ENCODE results near the gene STX8. TPM values are rescaled to one million over a fixed set of nuclear protein-coding genes. Genes with fewer than 3 reads are reported as not detected.

The STX8 gene
- total RNA-seq, 2 experiments from 2014 or later = 57.9 to 74.2 TPM

DNA sequence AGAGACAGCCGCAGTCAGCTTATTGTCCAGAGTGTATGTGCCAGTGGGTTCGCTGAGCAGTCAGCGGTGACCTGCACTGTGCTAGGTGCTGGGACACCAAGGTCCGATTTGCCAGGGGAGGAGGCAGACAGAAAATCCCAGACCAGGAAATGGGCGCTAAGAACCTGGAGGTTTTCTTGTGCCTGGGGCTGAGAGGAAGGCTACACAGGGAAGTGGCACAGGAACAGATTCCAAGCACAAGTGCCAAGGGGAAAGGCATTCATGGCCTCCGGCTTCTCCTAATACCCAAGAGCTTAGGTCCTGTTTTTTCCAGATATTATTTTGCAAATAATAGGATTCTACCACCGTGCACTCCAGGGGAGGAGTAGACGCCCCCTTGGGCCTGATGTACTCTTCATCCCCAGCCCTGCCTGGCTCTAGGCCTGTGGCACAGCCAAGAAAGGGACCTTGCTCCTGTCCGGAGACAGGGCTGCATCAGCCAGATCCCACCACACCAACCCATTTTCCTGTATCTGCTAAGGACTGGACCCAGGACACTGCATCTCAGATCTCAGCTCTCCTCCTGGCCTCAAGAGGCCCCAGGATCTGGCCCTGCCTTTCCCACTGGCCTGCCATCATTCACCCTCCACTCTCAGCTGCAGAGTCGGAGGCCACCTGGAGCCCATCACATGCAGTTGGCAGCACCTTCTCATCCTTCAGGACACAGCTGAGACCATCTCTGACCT lies 367.1 kb downstream of the STX8 start:
- Mint-ChIP-seq H3K4me3 (no peak overlapping the region), H3K4me1 (no peaks in the 10 kb centered on the region), H3K9me3 (ENCODE audit: low read depth) (peaks cover under 1% of the 10 kb centered on the region), H3K27ac (no peak overlapping the region), H3K27me3 (peaks cover 10% of the 10 kb centered on the region), H3K36me3 (no peaks in the 10 kb centered on the region)
- CTCF ChIA-PET = interaction anchor here (0.6 kb wide), 1 partner anchor 10 kb away, joined by 4 read pairs; no protein-coding TSS in a partner anchor
- ATAC-seq = no peak
- no peak for DNase-seq

DNA sequence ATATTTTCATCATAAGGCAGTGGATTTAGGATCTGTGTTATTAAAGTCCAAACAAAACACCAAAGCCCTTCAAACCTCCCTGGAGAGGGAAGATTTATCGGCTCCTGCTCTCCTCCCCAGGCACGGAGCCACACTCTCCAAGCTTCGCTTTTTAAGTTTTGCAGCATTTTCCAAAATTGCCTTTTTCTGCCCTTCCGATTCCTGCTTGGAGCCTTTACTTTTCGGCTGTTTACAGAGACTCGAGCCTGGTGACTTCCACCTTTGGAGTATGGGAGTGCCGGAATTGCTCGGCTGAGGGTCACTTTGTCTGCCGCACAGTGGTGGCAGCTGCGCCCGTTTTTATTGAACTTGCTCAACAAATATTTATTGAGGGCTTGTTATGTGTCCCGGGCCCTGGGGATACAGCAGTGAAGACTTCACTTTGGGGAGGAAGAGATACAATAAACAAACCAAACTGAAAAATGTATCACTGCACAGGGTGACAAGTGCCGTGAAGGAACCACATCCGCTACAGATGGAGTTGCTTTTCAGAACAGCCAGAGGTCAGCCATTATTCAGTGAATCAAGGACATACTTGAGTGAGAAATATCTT lies 368.8 kb downstream of the STX8 start:
- no peak overlapping the region for H3K27ac Mint-ChIP-seq
- H3K9me3 Mint-ChIP-seq (ENCODE audit: low read depth) = no peaks in the 10 kb centered on the region
- ATAC-seq (no peak), DNase-seq (no peak)
- peaks cover 7% of the 10 kb centered on the region for H3K4me1 Mint-ChIP-seq
- CTCF ChIA-PET = no interaction called here
- H3K4me3 Mint-ChIP-seq = no peak overlapping the region
- peaks cover 12% of the 10 kb centered on the region for H3K27me3 Mint-ChIP-seq
- H3K36me3 Mint-ChIP-seq = no peaks in the 10 kb centered on the region

DNA sequence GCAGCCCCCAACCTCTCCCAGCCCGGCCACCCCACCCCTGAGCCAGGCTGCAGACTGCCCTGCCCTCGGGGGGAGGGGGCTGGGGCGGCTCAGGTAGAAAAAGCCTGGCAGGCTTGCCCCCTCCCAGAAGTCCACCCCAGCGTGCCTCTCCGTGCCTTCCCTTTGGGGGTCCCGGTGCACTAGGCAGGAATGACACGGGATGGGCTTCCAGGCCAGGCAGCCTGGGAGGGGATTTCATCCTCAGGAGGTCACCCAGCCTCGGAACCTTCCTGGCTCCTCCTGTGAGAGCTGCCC lies 369.3 kb downstream of the STX8 start:
- H3K27me3 Mint-ChIP-seq = peaks cover 12% of the 10 kb centered on the region
- H3K27ac Mint-ChIP-seq = no peak overlapping the region
- no peaks in the 10 kb centered on the region for H3K36me3 Mint-ChIP-seq
- H3K9me3 Mint-ChIP-seq (ENCODE audit: low read depth) = no peaks in the 10 kb centered on the region
- DNase-seq = no peak
- H3K4me3 Mint-ChIP-seq = no peak overlapping the region
- no peak for ATAC-seq
- H3K4me1 Mint-ChIP-seq = peaks cover 7% of the 10 kb centered on the region
- CTCF ChIA-PET = no interaction called here

DNA sequence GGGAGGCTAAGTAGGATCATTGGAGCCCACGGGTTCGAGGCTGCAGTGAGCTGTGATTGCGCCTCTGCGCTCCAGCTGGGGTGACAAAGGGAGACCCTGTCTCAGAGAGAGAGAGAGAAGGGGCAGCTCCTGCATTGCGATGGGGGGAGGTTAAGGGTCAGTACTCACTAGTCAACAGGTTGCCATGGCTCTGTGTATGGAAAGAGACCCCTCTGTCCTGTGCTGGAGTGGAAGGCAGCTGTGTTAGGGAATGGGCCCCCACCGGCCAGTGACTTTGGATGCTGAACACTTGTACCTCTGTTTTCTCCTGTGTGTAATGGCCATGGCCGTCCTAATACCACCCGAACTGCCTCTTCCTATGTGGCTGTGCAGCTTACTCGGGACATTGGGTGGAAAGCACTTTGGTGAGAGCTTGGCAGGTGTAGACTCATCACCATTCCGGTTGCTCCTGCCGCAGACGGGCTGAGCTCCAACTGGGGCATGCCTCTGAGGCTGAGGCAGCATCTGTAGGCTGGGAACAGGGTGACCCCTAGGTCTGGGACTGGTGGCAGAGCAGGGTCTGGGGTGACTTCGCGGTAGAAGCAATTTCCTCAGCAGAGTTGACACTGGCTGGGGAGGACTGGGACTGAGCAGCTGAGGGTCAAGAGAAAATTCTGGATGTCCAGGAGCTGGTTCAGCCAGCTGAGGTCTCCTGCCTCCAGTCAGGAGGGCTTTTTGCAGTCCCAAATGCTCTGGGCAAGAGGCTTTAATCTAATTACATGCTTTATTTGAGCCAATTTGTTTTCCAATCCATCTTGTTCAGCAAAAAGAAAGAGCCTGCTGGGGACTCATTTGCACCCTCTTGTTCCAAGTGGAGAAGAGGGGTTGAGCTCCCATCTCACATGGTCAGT lies 369.9 kb downstream of the STX8 start:
- CTCF ChIA-PET = no interaction called here
- Mint-ChIP-seq H3K9me3 (ENCODE audit: low read depth) (no peaks in the 10 kb centered on the region), H3K27me3 (peaks cover 15% of the 10 kb centered on the region), H3K4me3 (no peak overlapping the region), H3K36me3 (no peaks in the 10 kb centered on the region), H3K27ac (no peak overlapping the region), H3K4me1 (peaks cover 7% of the 10 kb centered on the region)
- ATAC-seq = no peak
- no peak for DNase-seq

DNA sequence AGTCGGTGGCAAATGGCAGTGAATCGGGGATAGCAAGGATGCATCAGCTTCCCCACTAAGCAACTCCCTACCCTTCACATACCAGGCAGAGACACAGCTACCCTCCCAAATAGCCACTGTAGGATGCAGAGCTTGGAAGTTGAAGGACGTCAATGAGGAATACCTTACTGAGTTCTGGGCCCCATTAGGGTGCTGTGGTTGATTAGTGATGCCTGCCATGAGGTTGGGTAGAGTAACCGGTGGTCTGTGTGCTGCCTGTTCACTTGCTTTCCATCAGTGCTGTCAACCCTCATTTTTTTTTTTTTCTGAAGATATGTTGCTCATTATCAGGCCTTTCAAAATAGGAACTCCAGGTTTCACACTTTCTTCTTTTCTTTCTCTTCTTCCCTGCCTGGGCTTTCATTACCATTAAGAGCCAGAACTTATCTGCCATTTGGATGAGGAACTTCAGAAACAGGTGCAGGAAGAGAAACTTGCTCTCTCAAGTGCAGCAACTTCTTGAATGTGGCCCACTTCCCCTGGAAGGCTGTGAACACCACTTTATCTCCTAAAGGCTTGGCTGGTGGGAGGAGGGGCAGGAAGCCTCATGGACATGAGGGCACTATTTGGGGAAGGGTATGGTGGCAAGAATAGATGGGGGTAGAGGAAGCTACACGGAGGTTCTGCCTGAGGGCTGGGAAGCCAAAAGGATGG lies 370.8 kb downstream of the STX8 start:
- CTCF ChIA-PET = no interaction called here
- Mint-ChIP-seq H3K4me3 (no peak overlapping the region), H3K27me3 (peaks cover 13% of the 10 kb centered on the region), H3K36me3 (no peaks in the 10 kb centered on the region), H3K4me1 (peaks cover 7% of the 10 kb centered on the region), H3K9me3 (ENCODE audit: low read depth) (no peaks in the 10 kb centered on the region), H3K27ac (no peak overlapping the region)
- no peak for DNase-seq
- ATAC-seq = no peak

DNA sequence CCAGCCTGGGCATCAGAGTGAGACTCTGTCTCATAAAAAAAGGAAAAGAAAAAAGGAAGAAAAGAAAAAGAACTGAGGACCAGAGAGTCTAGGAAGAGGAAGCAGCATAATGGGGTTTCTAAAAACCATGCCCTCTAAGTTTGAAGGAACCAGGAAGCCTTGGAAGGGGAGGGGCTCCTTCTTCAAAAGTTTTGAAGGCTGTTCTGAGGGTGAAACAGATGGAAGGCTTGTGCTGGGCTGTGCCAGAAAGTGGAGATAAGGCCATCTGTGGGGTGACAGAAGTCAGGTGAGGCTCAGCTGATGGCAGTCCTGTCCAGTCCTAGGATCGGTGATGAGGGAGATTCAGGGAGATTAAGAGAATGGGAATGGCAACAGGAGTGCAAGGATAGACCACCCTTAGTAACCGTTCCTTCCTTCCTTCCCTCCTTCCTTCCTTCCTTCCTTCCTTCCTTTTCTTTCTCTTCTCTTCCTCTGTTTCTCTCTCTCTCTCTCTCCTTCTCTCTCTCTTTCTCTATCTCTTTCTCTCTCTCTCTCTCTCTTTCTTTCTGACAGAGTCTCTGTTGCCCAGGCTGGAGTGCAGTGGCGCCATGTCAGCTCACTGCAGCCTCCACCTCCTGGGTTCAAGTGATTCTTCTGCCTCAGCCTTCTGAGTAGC lies 371.7 kb downstream of the STX8 start:
- CTCF ChIA-PET = no interaction called here
- Mint-ChIP-seq H3K4me3 (no peak overlapping the region), H3K4me1 (peaks cover 7% of the 10 kb centered on the region), H3K27me3 (peaks cover 13% of the 10 kb centered on the region), H3K27ac (peak overlapping the region; percentile 54), H3K36me3 (no peaks in the 10 kb centered on the region), H3K9me3 (ENCODE audit: low read depth) (no peaks in the 10 kb centered on the region)
- ATAC-seq = no peak
- no peak for DNase-seq

DNA sequence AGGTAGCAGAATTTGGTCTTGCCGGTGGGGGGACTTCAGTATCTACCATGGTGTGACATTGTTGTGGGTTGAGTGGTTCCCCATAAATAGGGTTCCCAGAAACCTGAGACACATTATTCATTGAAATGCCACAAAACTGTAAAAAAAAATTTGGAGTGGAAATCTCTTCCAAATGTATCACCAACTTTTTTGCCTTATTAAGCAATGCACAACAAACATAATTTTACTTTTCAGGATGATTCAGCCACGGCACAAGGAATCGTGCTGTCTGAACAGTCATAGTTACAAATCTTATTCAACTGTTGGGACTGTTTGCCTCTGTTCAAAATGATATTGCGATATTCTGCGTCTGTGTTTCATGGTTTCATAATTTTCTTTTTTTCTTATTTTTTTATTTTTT lies 373.1 kb downstream of the STX8 start:
- H3K27me3 Mint-ChIP-seq = peaks cover 13% of the 10 kb centered on the region
- H3K9me3 Mint-ChIP-seq (ENCODE audit: low read depth) = no peaks in the 10 kb centered on the region
- H3K4me1 Mint-ChIP-seq = peaks cover 7% of the 10 kb centered on the region
- no peaks in the 10 kb centered on the region for H3K36me3 Mint-ChIP-seq
- ATAC-seq (no peak), DNase-seq (no peak)
- CTCF ChIA-PET = no interaction called here
- H3K4me3 Mint-ChIP-seq = no peak overlapping the region
- no peak overlapping the region for H3K27ac Mint-ChIP-seq

DNA sequence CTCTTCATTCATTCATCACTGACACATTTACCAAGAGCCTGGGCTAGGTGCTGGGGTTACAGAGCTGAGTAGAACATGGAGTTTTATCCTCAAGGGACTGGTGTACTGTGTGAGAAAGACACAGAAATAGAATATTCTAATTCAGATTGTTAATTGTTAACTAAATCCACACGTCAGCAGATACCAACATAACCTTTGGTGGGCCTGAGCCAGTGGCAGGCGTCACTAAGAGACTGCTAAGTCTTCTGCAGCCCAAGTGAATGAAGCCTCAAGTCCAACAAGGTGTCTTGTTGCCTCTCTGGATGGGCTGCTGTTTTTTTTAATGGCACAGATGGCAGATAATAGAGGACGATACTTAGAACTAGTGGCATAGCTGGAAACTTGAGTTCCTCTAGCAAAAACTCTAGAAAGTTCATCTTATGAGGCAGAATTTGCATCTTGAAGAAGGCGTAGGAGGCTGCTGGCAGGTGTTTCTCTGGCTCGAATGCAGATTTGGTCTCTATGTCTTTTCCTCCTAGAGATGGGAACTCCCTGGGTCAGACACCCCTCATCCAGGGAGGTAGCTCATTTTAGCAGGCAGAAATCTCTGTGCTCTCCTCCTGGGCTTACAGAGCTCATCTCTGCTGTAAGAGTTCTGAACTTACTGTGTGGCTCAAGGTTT lies 374.8 kb downstream of the STX8 start:
- H3K4me1 Mint-ChIP-seq = peaks cover 7% of the 10 kb centered on the region
- H3K27me3 Mint-ChIP-seq = peaks cover 13% of the 10 kb centered on the region
- CTCF ChIA-PET = no interaction called here
- H3K27ac Mint-ChIP-seq = no peak overlapping the region
- ATAC-seq = no peak
- H3K9me3 Mint-ChIP-seq (ENCODE audit: low read depth) = no peaks in the 10 kb centered on the region
- no peaks in the 10 kb centered on the region for H3K36me3 Mint-ChIP-seq
- DNase-seq = no peak
- H3K4me3 Mint-ChIP-seq = no peak overlapping the region

Other genes with a start within 250 kb of the STX8 start
- not detected for gene CFAP52, start 822 bp upstream of the STX8 start, total RNA-seq
- under 1 TPM; 0.28 to 0.29 TPM for gene USP43, start 69.7 kb upstream of the STX8 start, total RNA-seq
- not detected for gene DHRS7C, start 215.8 kb upstream of the STX8 start, total RNA-seq
- not detected for gene GSG1L2, start 246.3 kb upstream of the STX8 start, total RNA-seq